Spleen (tissue), 11 donors: ENCODE measurements around the gene PRELID3B. TPM values are rescaled to one million over a fixed set of nuclear protein-coding genes. Genes with fewer than 3 reads are reported as not detected.

Source experiments
- DNase-seq: peaks from one replicate; pipeline ENCODE4 v3.0.0-alpha.2; 2020
- H3K27ac ChIP-seq, 8 donors: fragments of 200-600 bp; sonication (generic) in 7 of 8; 1 replicate in 4 of 8; 2 replicates in 4 of 8; pipeline versions ENCODE4 v1.5.0 to v1.8.0; 2016 to 2021; ENCODE audit warnings: inconsistent platforms in 4 of 8, mild to moderate bottlenecking in 4 of 8, moderate library complexity in 1 of 8
- H3K27me3 ChIP-seq, 7 donors: fragments of 200-600 bp; sonication (generic) in 6 of 7; replicated peaks in 1 of 7; 1 replicate in 4 of 7; 2 replicates in 3 of 7; pipeline versions ENCODE4 v1.5.0 to v1.8.0; 2016 to 2021; ENCODE audit warnings: inconsistent platforms in 3 of 7, mild to moderate bottlenecking in 1 of 7
- H3K36me3 ChIP-seq, 6 donors: fragments of 200-600 bp; sonication (generic) in 5 of 6; 1 replicate in 4 of 6; 2 replicates in 2 of 6; pipeline versions ENCODE4 v1.5.0 to v1.8.0; 2016 to 2021; ENCODE audit warnings: inconsistent platforms in 2 of 6
- H3K4me1 ChIP-seq, 6 donors: fragments of 200-600 bp; sonication (generic) in 5 of 6; 1 replicate in 3 of 6; 2 replicates in 3 of 6; pipeline versions ENCODE4 v1.5.0 to v1.8.0; 2016 to 2021; ENCODE audit warnings: inconsistent platforms in 3 of 6
- H3K4me3 ChIP-seq, 8 donors: fragments of 200-600 bp; sonication (generic) in 7 of 8; 1 replicate in 4 of 8; 2 replicates in 4 of 8; pipeline versions ENCODE4 v1.5.0 to v1.8.0; 2016 to 2021; ENCODE audit warnings: inconsistent platforms in 4 of 8, mild to moderate bottlenecking in 4 of 8, moderate library complexity in 2 of 8
- H3K9me3 ChIP-seq, 8 donors: fragments of 200-600 bp; sonication (generic) in 7 of 8; 1 replicate in 4 of 8; 2 replicates in 4 of 8; pipeline versions ENCODE4 v1.5.0 to v1.8.0; 2016 to 2021; ENCODE audit warnings: inconsistent platforms in 4 of 8
- POLR2A ChIP-seq, 3 donors: fragments of 450-650 bp; IDR thresholded peaks; one replicate each; pipeline ENCODE4 v1.5.1; 2017; ENCODE audit warnings: antibody characterized with exemption in 3 of 3, mild to moderate bottlenecking in 1 of 3
- POLR2AphosphoS5 ChIP-seq, 3 donors: sonication (generic); formaldehyde crosslinking; IDR thresholded peaks; one replicate each; pipeline ENCODE4 v1.5.1; 2017; ENCODE audit warnings: antibody characterized with exemption in 3 of 3
- WGBS, 5 donors: extraction: QIAGEN DNeasy Blood & Tissue Kit in 3 of 5; methylation state at CpG; one replicate each; pipeline versions ENCODE4 v1.1.5 to v1.1.7; 2013 to 2018; 5-methylcytosine and 5-hydroxymethylcytosine counted together
- intact Hi-C: fragments of 100-400 bp; cut with DNase I; formaldehyde crosslinking; loops from one replicate; pipeline ENCODE4 v1.15.0; 2023; ENCODE audit warnings: low total_unique reads
- polyA plus RNA-seq, 3 donors: library from polyadenylated mRNA; stranded (reverse); fragments of 200-250 nt; gene quantifications; one replicate each; pipeline ENCODE4 v1.2.1, GENCODE V29; 2013
- total RNA-seq, 7 donors: library from RNA; depleted of rRNA in 3 of 7; stranded (reverse); fragments of >200 nt in 3 of 7; fragmentation: NEBNext Ultra II Directional in 4 of 7; extraction: Animal tissue kit (Norgen Biotek cat#: 25700) in 4 of 7; gene quantifications; one replicate each; pipeline versions ENCODE4 v1.1.0 to v1.2.1, GENCODE V29; 2016 to 2021
- TF ChIP-seq, protein P1 (sequence below), 11 experiments: fragments of 200-600 bp in 7 of 11; fragments of 450-650 bp in 4 of 11; sonication (generic) in 4 of 11; IDR thresholded peaks in 8 of 11; conservative IDR thresholded peaks in 3 of 11; 1 replicate in 7 of 11; 2 replicates in 4 of 11; pipeline versions ENCODE4 v1.4.0 to v1.8.0; 2016 to 2021; ENCODE audit warnings: antibody characterized with exemption in 11 of 11, inconsistent platforms in 4 of 11, mild to moderate bottlenecking in 1 of 11
- donor health status: healthy with polysubstance abuse.
- donor health status: DM: no; HTN: no; CAD: no; lungs with moderate emphysema.
- donor health status: DM: no; HTN: no; CAD: no.
- donor health status: Bipolar disorder and iron deficiency.
- donor health status: healthy.
- donor health status: DM: no; HTN: no; CAD: no.
- donor health status: DM: yes; HTN: yes; CAD: no.

Gene PRELID3B
- total and polyA plus RNA-seq, 10 donors: 20.6 to 46.8 (median 40.5) TPM

DNA sequence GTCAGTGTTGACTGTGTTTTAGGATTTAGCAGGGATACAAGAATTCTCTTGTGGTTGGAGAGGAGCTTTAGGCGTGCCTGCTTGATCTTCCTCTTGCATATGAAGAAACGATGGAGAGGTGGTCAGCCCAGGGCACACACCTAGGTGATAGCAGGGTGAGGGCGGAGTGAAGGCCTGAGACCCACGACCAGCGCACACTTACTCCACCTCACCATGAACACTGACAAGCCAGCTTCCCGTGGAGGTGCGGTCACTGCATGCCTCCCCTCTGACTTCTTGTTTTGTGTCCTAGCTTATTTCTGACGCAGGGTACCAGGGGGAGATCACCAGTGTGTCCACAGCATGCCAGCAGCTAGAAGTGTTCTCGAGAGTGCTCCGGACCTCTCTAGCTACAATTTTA is 53.4 kb downstream of the PRELID3B start:
- Histone ChIP-seq H3K9me3 (no peaks in the 10 kb centered on the region), H3K4me3 (no peak overlapping the region), H3K4me1 (peaks cover 7 to 53% (median 40%) of the 10 kb centered on the region in 6 donors), H3K27ac (no peak overlapping the region), H3K27me3 (no peaks in the 10 kb centered on the region), H3K36me3 (peaks cover 0 to 86% (median 81%) of the 10 kb centered on the region in 6 donors)
- WGBS, 5 donors: 88 to 98% (median 91%) methylated on average over 10 of the region's 10 CpGs
- intact Hi-C loops: loop anchor here (10.0 kb wide), 1 partner anchor 46 kb away; the partner anchor contains the start of gene ATP5F1E
- DNase-seq: peak; percentile 25
- peak in 1 of 3 donors; percentile 5 for TF ChIP-seq POLR2AphosphoS5 (IDR thresholded peaks at IDR 0.05)
- TF ChIP-seq, protein P1, sequence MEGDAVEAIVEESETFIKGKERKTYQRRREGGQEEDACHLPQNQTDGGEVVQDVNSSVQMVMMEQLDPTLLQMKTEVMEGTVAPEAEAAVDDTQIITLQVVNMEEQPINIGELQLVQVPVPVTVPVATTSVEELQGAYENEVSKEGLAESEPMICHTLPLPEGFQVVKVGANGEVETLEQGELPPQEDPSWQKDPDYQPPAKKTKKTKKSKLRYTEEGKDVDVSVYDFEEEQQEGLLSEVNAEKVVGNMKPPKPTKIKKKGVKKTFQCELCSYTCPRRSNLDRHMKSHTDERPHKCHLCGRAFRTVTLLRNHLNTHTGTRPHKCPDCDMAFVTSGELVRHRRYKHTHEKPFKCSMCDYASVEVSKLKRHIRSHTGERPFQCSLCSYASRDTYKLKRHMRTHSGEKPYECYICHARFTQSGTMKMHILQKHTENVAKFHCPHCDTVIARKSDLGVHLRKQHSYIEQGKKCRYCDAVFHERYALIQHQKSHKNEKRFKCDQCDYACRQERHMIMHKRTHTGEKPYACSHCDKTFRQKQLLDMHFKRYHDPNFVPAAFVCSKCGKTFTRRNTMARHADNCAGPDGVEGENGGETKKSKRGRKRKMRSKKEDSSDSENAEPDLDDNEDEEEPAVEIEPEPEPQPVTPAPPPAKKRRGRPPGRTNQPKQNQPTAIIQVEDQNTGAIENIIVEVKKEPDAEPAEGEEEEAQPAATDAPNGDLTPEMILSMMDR (IDR thresholded peaks at IDR 0.05 in 8 of 11, conservative IDR thresholded peaks at IDR 0.05 in 3 of 11): no peak

DNA sequence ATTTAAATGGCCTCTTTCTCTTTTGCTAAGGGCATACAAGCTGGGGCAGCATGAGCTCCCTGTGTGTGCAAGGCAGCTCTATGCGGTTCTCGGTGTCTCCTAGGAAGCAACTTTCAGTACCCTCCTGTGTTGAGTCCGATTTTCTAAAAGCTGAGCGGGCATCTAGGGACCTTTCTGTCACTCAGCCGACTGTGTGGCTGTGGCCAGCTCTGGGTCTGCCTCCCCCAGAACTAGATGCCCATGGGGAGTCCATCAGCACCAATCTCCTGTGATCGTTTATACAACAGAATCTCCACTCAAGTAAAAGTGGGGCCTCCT is 54.1 kb downstream of the PRELID3B start:
- H3K36me3 ChIP-seq: peaks cover 0 to 79% (median 75%) of the 10 kb centered on the region in 6 donors
- DNase-seq: peak; percentile 34
- no peaks in the 10 kb centered on the region for H3K9me3 ChIP-seq
- H3K4me1 ChIP-seq: peaks cover 13 to 53% (median 41%) of the 10 kb centered on the region in 6 donors
- intact Hi-C loops: loop anchor here (10.0 kb wide), 1 partner anchor 46 kb away; the partner anchor contains the start of gene ATP5F1E
- no peaks in the 10 kb centered on the region for H3K27me3 ChIP-seq
- 84 to 92% (median 88%) methylated on average over 6 of the region's 6 CpGs for WGBS, 5 donors
- no peak for TF ChIP-seq POLR2AphosphoS5 (IDR thresholded peaks at IDR 0.05)
- TF ChIP-seq POLR2A (IDR thresholded peaks at IDR 0.05): no peak
- TF ChIP-seq, protein P1 (IDR thresholded peaks at IDR 0.05 in 8 of 11, conservative IDR thresholded peaks at IDR 0.05 in 3 of 11): no peak
- H3K4me3 ChIP-seq: no peak overlapping the region
- H3K27ac ChIP-seq: peak overlapping the region in 1 of 8 donors; percentile 57

DNA sequence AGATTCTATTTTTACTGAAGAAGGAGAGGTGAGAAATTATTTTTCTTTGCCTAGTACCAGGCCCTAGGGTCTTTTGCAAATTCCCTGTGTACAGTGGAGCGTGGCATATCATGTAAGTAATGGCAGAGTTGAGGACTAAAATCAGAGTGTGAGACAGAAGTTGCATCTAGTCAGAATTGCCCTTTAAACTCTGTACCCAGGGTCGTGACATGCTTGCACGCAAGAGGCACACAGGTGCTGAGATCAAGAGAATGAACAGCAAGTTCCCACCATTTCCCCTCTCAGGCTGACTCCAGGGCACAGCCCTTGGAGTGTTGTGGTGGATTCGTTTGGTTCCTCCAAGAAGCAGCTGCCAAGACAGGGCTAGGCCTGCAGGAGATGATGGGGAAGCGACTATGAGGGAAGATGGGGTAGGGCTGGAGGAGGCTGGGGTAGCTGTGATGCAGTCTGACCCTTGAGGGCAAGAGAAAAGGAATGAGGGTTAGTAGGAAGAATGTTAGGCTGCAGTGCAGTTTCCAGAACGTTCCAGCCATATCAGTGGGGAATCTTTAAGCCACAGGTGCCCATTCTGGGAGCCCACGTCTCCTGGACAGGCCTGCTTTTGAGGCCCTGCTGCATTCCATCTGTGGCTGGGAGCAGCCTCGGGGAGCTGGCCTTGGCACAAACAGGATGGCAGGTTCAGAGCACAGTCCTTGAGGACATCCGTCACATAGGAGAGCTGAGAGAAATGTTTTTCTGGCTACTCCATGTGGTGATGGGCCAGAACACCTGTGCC is 54.6 kb downstream of the PRELID3B start:
- intact Hi-C loops: loop anchor here (10.0 kb wide), 1 partner anchor 47 kb away; the partner anchor contains the start of gene ATP5F1E
- peak overlapping the region in 1 of 8 donors; percentile 57 for H3K27ac ChIP-seq
- peaks cover 0 to 74% (median 69%) of the 10 kb centered on the region in 6 donors for H3K36me3 ChIP-seq
- H3K27me3 ChIP-seq: no peaks in the 10 kb centered on the region
- TF ChIP-seq POLR2A (IDR thresholded peaks at IDR 0.05) (no peak), POLR2AphosphoS5 (IDR thresholded peaks at IDR 0.05) (peak; percentile 11 to 58 (median 21))
- TF ChIP-seq, protein P1 (IDR thresholded peaks at IDR 0.05 in 8 of 11, conservative IDR thresholded peaks at IDR 0.05 in 3 of 11): no peak
- H3K4me3 ChIP-seq: no peak overlapping the region
- peak; percentile 55 for DNase-seq
- H3K9me3 ChIP-seq: no peaks in the 10 kb centered on the region
- H3K4me1 ChIP-seq: peaks cover 16 to 53% (median 43%) of the 10 kb centered on the region in 6 donors
- 76 to 89% (median 85%) methylated on average over 9 of the region's 9 CpGs for WGBS, 5 donors

DNA sequence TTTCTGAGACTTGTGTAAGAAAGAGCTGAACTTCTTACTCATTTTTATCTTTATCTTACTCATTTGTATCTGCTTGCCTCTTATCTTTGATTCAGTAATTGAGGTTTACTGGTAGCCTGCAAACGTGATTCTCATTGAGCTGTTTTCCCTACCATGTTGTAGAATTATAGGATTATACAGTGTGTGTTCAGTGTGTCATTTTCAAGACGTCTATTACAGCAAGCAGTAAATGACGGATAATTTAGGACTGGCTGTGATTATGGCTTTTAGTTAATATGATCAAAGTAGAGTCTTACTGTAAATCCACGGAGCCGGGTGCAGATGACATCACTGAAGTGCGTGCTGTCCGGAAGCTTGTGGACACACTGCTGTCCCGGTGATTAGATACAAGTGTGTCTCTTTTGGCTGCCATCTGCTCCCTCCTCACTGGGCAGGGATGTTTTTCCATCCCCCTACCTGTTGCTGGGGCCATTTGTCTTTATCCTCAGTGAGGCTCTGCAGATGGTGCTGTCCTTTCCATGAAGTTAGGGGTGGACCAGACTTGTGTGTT is 55.5 kb downstream of the PRELID3B start:
- Histone ChIP-seq H3K4me3 (no peak overlapping the region), H3K4me1 (peaks cover 25 to 58% (median 52%) of the 10 kb centered on the region in 6 donors), H3K27me3 (no peaks in the 10 kb centered on the region), H3K9me3 (no peaks in the 10 kb centered on the region), H3K36me3 (peaks cover 0 to 65% (median 61%) of the 10 kb centered on the region in 6 donors), H3K27ac (peak overlapping the region in 1 of 8 donors; percentile 57)
- intact Hi-C loops: loop anchor here (10.0 kb wide), 1 partner anchor 48 kb away; the partner anchor contains the start of gene ATP5F1E
- TF ChIP-seq, protein P1 (IDR thresholded peaks at IDR 0.05 in 8 of 11, conservative IDR thresholded peaks at IDR 0.05 in 3 of 11): no peak
- no peak for TF ChIP-seq POLR2AphosphoS5 (IDR thresholded peaks at IDR 0.05)
- no peak for TF ChIP-seq POLR2A (IDR thresholded peaks at IDR 0.05)
- WGBS, 5 donors: 88 to 94% (median 90%) methylated on average over 8 of the region's 8 CpGs
- DNase-seq: peak; percentile 59
